ENCODE data around the gene NAA38.

NAA38 gene

DNA sequence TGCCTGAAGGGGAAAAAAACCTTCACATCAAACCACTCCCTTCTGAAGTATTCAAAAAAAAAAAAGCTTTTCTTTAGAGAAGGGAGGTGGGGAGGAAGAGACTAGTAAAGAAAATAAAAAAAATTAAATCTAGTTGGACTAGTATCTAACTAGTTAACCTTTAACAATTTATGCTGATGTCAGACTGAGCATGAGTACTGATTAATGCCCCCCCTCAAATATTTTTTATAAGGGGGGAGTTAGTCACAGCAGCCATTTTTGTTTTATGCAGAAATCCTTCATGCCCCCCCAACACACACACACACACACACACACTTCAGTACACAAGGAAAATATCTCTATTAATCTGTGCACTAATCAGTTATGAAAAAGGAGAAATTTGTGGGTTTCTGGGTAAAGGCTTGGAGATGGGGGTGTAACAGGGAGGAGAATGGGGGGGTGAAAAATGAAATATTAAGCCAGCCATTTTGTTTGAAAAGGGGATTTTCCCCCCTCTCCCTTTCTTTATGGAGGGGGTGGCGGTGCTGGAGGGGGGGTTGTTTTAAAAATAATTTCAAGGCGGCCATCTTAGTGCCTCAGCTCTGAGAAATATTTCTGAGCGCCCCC is 26.5 kb upstream of the NAA38 start:
- Histone ChIP-seq H3K36me3 (peaks cover 0 to 16% (median 0%) of the 10 kb centered on the region in 3 donors), H3K27me3 (peaks cover 0 to 22% of the 10 kb centered on the region in 2 donors), H3K4me1 (peaks cover 10 to 42% (median 32%) of the 10 kb centered on the region in 4 donors), H3K27ac (peak overlapping the region; percentile 58 to 80), H3K4me3 (peak overlapping the region; percentile 62 to 66), H3K9me3 (no peaks in the 10 kb centered on the region)
- TF ChIP-seq, protein P1, sequence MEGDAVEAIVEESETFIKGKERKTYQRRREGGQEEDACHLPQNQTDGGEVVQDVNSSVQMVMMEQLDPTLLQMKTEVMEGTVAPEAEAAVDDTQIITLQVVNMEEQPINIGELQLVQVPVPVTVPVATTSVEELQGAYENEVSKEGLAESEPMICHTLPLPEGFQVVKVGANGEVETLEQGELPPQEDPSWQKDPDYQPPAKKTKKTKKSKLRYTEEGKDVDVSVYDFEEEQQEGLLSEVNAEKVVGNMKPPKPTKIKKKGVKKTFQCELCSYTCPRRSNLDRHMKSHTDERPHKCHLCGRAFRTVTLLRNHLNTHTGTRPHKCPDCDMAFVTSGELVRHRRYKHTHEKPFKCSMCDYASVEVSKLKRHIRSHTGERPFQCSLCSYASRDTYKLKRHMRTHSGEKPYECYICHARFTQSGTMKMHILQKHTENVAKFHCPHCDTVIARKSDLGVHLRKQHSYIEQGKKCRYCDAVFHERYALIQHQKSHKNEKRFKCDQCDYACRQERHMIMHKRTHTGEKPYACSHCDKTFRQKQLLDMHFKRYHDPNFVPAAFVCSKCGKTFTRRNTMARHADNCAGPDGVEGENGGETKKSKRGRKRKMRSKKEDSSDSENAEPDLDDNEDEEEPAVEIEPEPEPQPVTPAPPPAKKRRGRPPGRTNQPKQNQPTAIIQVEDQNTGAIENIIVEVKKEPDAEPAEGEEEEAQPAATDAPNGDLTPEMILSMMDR (IDR thresholded peaks at IDR 0.05): no peak
- intact Hi-C loops (cut with DNase I; ENCODE audit: low total_unique reads): no loop called here
- no peak for DNase-seq

DNA sequence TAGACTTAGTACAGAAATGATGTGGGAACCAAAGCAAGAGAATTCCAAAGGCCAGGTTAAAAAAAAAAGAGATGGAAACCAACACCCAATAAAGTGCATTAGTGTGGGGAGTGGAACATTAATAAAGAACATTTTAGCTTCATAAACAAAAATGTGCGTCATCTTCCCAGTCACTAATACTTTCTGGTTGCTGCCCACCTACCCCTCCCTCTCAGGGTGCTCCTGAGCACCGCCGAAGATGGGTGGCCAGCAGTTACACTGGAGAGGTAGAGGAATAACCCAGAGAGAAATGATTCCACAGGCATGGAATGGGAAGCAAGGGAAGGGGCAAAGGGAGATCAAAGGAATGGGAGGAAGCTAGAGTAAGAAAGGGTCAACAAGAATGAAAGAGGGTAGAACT is 25.3 kb upstream of the NAA38 start:
- TF ChIP-seq, protein P1 (IDR thresholded peaks at IDR 0.05): no peak

GRCh38 chr17:7882068-7882467 is 24.7 kb upstream of the NAA38 start:
- no peak overlapping the region for H3K27ac ChIP-seq
- no peak for DNase-seq
- TF ChIP-seq, protein P1 (IDR thresholded peaks at IDR 0.05): no peak

More for the DNA sequence above, 25.3 kb upstream of the NAA38 start:
- DNase-seq: no peak
- H3K4me3 ChIP-seq: no peak overlapping the region
- H3K4me1 ChIP-seq: peaks cover under 1 to 29% (median 21%) of the 10 kb centered on the region in 4 donors
- peaks cover 0 to 22% of the 10 kb centered on the region in 2 donors for H3K27me3 ChIP-seq
- intact Hi-C loops (cut with DNase I; ENCODE audit: low total_unique reads): no loop called here
- no peaks in the 10 kb centered on the region for H3K9me3 ChIP-seq
- H3K27ac ChIP-seq: peak overlapping the region in 1 of 2 donors; percentile 58
- H3K36me3 ChIP-seq: peaks cover 0 to 16% (median 6%) of the 10 kb centered on the region in 3 donors

DNA sequence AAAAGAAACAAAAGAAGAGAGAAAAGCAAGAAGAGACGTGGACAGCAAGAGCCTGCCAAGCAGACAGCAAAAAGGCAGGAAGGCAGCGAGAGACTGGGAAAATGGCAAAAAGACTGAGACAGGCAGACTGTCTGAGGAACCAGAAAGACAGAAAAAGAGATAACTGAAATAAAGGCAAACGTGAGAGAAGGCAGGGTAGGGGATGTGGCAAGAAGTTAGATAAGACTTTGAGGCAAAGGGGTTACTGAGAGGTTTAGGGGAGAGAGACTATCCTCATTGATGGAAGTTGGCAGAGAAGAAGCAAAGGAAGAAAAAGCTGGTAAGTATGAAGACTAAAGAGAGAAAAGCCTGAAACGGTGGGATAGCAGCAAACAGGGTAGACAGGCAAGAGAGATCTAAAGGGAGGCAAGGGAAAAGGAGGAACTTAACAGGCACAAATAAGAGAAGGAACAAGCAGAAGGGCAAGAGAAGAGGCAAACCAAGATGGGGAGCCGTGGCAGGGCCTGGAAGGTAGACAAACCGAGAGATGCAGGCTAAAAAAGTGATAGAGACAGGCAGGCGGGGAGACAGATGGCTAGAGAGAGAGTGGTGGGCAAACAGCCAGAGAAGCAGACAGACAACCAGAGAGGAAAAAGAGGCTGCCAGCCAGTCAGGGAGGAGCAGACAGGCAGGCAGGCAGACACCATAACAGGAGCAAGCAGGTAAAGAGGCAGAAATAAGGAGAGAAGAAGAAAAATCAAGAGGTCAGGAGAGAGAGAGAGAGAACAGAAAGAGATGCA is 24.1 kb upstream of the NAA38 start:
- TF ChIP-seq, protein P1 (IDR thresholded peaks at IDR 0.05): no peak
- Histone ChIP-seq H3K27ac (no peak overlapping the region), H3K36me3 (peaks cover 0 to 16% (median 6%) of the 10 kb centered on the region in 3 donors), H3K27me3 (peaks cover 0 to 22% of the 10 kb centered on the region in 2 donors), H3K9me3 (no peaks in the 10 kb centered on the region), H3K4me1 (peaks cover 0 to 19% (median 11%) of the 10 kb centered on the region in 4 donors), H3K4me3 (no peak overlapping the region)
- intact Hi-C loops (cut with DNase I; ENCODE audit: low total_unique reads): no loop called here
- no peak for DNase-seq

More at GRCh38 chr17:7882068-7882467, 24.7 kb upstream of the NAA38 start:
- Histone ChIP-seq H3K27me3 (peaks cover 0 to 22% of the 10 kb centered on the region in 2 donors), H3K9me3 (no peaks in the 10 kb centered on the region), H3K4me3 (no peak overlapping the region), H3K36me3 (peaks cover 0 to 16% (median 6%) of the 10 kb centered on the region in 3 donors), H3K4me1 (peaks cover 0 to 25% (median 17%) of the 10 kb centered on the region in 4 donors)
- intact Hi-C loops (cut with DNase I; ENCODE audit: low total_unique reads): no loop called here

DNA sequence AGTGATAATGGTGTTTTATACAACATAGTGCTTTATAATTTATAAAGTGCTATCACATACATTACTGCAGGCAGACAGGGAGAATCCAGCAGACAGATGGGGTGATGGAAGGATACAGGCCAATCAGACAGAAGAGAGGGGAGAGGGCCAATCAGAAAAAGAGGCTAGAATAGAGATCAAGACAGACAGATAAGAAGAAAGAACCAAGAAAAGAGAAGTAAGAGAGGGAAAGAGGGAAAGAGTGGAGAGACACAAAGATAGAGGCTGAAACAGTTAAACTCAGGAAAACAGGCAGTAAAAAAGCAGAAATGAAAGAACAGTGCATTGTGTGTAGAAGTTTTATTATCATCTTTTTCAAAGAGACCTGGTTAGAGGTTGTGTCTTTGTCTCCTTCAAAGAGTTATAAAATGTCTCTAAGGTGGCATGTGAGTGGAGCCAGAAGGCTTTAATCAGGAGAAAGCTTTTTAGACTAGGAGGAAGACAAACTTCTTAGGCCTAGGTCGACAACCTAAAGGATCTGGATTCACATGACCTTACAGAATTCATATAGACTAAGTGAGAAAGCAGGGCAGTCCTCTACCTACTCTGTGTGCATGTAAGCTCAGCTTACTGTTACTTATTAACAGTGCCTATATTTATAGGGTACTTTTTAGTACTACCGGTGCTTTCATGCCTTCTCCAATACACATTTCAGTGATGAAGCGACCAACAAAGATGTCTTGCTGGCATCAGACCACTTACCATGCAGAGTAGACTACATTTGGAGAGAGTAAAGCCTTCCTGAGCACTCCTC is 22.9 kb upstream of the NAA38 start:
- Histone ChIP-seq H3K27ac (no peak overlapping the region), H3K4me3 (no peak overlapping the region), H3K36me3 (peaks cover 0 to 16% (median 6%) of the 10 kb centered on the region in 3 donors), H3K27me3 (peaks cover 0 to 15% of the 10 kb centered on the region in 2 donors), H3K9me3 (no peaks in the 10 kb centered on the region), H3K4me1 (peaks cover 0 to 7% (median under 1%) of the 10 kb centered on the region in 4 donors)
- TF ChIP-seq, protein P1 (IDR thresholded peaks at IDR 0.05): no peak
- no peak for DNase-seq
- intact Hi-C loops (cut with DNase I; ENCODE audit: low total_unique reads): no loop called here

Data from tibial artery (tissue), 4 donors.